ENCODE data around the gene KCNMA1. TPM values are rescaled to one million over a fixed set of nuclear protein-coding genes. Genes with fewer than 3 reads are reported as not detected.

KCNMA1 gene
- polyA plus RNA-seq, 1 experiment: 21.4 TPM

- Histone ChIP-seq H3K36me3 (ENCODE audit: control insufficient read depth, insufficient read depth, low read length) (no peaks in the 10 kb centered on the region), H3K27me3 (ENCODE audit: control insufficient read depth, insufficient read depth, low read length) (no peaks in the 10 kb centered on the region), H3K4me3 (ENCODE audit: low read depth, low read length) (no peak overlapping the region)
- DNase-seq (ENCODE audit: low read depth): peak; percentile 69
- POLR2A ChIA-PET: no interaction called here
- CTCF ChIA-PET: interaction anchor here (1.2 to 13.4 kb wide), 4 partner anchors 13 to 552 kb away, joined by 4 to 110 read pairs (median 14); no protein-coding TSS in a partner anchor
- no peak for TF ChIP-seq CTCF (IDR thresholded peaks at IDR 0.05; ENCODE audit: insufficient read depth, low read depth, low read length)
These were observed 476.9 kb downstream of the KCNMA1 start for GRCh38 chr10:77160679-77161078.

GRCh38 chr10:77159538-77160110, 478.0 kb downstream of the KCNMA1 start:
- no peak overlapping the region for H3K4me3 ChIP-seq (ENCODE audit: low read depth, low read length)
- no peak for TF ChIP-seq CTCF (IDR thresholded peaks at IDR 0.05; ENCODE audit: insufficient read depth, low read depth, low read length)
- H3K27me3 ChIP-seq (ENCODE audit: control insufficient read depth, insufficient read depth, low read length): no peaks in the 10 kb centered on the region
- no peaks in the 10 kb centered on the region for H3K36me3 ChIP-seq (ENCODE audit: control insufficient read depth, insufficient read depth, low read length)
- CTCF ChIA-PET: interaction anchor here (1.1 to 13.4 kb wide), 4 partner anchors 14 to 553 kb away, joined by 3 to 110 read pairs (median 14); no protein-coding TSS in a partner anchor
- POLR2A ChIA-PET: no interaction called here
- no peak for DNase-seq (ENCODE audit: low read depth)

- H3K36me3 ChIP-seq (ENCODE audit: control insufficient read depth, insufficient read depth, low read length): no peaks in the 10 kb centered on the region
- no peak for DNase-seq (ENCODE audit: low read depth)
- CTCF ChIA-PET: interaction anchor here (0.6 to 13.4 kb wide), 6 partner anchors 9 to 554 kb away, joined by 3 to 110 read pairs (median 7); no protein-coding TSS in a partner anchor
- POLR2A ChIA-PET: no interaction called here
- H3K27me3 ChIP-seq (ENCODE audit: control insufficient read depth, insufficient read depth, low read length): no peaks in the 10 kb centered on the region
- H3K4me3 ChIP-seq (ENCODE audit: low read depth, low read length): no peak overlapping the region
- no peak for TF ChIP-seq CTCF (IDR thresholded peaks at IDR 0.05; ENCODE audit: insufficient read depth, low read depth, low read length)
These were observed 478.9 kb downstream of the KCNMA1 start for GRCh38 chr10:77158666-77159065.

- POLR2A ChIA-PET: no interaction called here
- Histone ChIP-seq H3K4me3 (ENCODE audit: low read depth, low read length) (no peak overlapping the region), H3K27me3 (ENCODE audit: control insufficient read depth, insufficient read depth, low read length) (no peaks in the 10 kb centered on the region), H3K36me3 (ENCODE audit: control insufficient read depth, insufficient read depth, low read length) (no peaks in the 10 kb centered on the region)
- TF ChIP-seq CTCF (IDR thresholded peaks at IDR 0.05; ENCODE audit: insufficient read depth, low read depth, low read length): no peak
- CTCF ChIA-PET: interaction anchor here (0.6 to 13.4 kb wide), 6 partner anchors 8 to 556 kb away, joined by 3 to 110 read pairs (median 4); no protein-coding TSS in a partner anchor
- DNase-seq (ENCODE audit: low read depth): no peak
These were observed 480.2 kb downstream of the KCNMA1 start for GRCh38 chr10:77157248-77158019.

GRCh38 chr10:77156406-77156879, 481.2 kb downstream of the KCNMA1 start:
- no peak for TF ChIP-seq CTCF (IDR thresholded peaks at IDR 0.05; ENCODE audit: insufficient read depth, low read depth, low read length)
- CTCF ChIA-PET: interaction anchor here (0.7 to 1.2 kb wide), 2 partner anchors 9 to 557 kb away, joined by 3 read pairs; no protein-coding TSS in a partner anchor
- Histone ChIP-seq H3K36me3 (ENCODE audit: control insufficient read depth, insufficient read depth, low read length) (no peaks in the 10 kb centered on the region), H3K4me3 (ENCODE audit: low read depth, low read length) (no peak overlapping the region), H3K27me3 (ENCODE audit: control insufficient read depth, insufficient read depth, low read length) (no peaks in the 10 kb centered on the region)
- peak; percentile 88 for DNase-seq (ENCODE audit: low read depth)
- POLR2A ChIA-PET: no interaction called here
